GM18873 (cell line): ENCODE results near the gene ARSH.
"Not testable (repeated sequence)": the region's sequence is repeated elsewhere in the genome, so short reads cannot be mapped to it uniquely, and the experiment has no call there.

ENCODE experiments used
- ATAC-seq: cut with Tn5 transposase; IDR thresholded peaks from one replicate; pipeline ENCODE4 v1.9.1; 2021; ENCODE audit warnings: mild to moderate bottlenecking, moderate library complexity, moderate number of reproducible peaks; ENCODE audit not compliant: unreplicated experiment, low FRiP score

ARSH gene

GRCh38 chrX:3026074-3026815 is 19.9 kb downstream of the ARSH start:
- ATAC-seq = no peak

- ATAC-seq = no peak
These were observed 22.8 kb downstream of the ARSH start for GRCh38 chrX:3029129-3029528.

DNA sequence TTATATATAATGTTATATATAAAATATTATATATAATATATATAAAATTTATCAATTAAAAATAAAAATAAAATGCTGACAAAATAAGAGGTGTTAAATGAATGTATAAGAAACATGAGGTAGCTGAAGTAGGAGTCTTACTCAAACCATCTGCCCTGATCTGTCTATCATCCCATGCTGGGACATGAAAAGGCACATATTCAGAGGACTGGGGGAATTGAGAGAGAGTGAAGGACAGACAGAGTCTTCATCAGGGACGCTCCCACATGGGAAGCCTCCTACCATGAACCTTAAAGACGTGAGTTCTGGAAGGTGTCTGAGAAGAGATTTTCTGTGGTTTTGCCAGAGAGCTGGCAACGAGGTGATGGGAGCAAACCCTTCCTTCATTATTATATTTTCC is 30.9 kb downstream of the ARSH start:
- no peak for ATAC-seq

GRCh38 chrX:3044196-3044595 is 37.9 kb downstream of the ARSH start:
- no peak for ATAC-seq

DNA sequence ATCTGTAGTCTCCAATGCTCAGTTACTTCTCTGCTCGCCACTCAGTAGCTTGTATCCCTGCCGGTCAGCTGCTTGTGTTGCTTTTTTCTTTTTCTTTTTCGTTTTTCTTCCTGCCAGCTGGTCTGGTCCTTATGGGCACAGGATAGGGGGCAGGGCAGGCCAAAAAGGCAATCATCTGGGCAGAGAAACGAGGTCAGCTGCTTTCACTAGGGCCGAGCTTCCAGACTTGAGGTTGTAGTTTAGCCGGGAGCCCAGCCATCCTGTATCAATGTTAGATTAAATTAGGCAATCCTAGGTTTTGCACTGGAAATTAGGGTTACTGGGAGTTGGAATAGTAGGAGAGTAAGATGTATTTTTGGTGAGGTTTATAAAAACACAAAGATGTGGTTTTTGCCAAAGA is 38.3 kb downstream of the ARSH start:
- no peak for ATAC-seq

- ATAC-seq = no peak
These were observed 40.2 kb downstream of the ARSH start for GRCh38 chrX:3046253-3047240.

GRCh38 chrX:3050523-3051175 is 44.3 kb downstream of the ARSH start:
- not testable (repeated sequence) for ATAC-seq

- ATAC-seq = no peak
These were observed 46.5 kb downstream of the ARSH start for GRCh38 chrX:3052860-3053259.

GRCh38 chrX:3066555-3066954 is 60.2 kb downstream of the ARSH start:
- ATAC-seq = no peak

- no peak for ATAC-seq
These were observed 69.6 kb downstream of the ARSH start for GRCh38 chrX:3075959-3076358.

DNA sequence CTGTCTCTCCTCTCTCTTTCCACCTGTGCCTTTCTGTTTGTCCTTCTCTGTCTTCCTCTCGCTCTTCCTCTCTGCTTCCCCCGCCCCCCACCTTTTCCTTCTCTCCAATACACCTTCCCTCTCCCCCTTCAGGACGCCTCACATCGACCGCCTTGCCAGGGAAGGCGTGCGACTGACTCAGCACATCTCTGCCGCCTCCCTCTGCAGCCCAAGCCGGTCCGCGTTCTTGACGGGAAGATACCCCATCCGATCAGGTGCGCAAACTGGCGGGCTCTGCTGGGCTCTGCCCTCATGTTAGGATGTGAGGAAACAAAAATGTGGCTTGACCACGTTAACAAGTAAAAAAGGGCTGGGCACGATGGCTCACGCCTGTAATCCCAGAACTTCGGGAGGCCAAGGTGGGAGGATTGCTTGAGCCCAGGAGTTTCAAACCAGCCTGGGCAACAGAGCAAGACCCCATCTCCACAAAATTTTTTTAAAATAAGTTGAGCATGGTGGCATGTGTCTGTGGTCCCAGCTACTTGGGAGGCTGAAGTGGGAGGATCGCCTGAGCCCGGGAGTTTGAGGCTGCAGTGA is 70.2 kb downstream of the ARSH start:
- ATAC-seq = no peak
